Mesenchymal stem cell (in vitro differentiated cells and primary cell): Measurements from ENCODE around the gene ALDH6A1.

Experiments used
- DNase-seq: peaks from one replicate; pipeline ENCODE4 v3.0.0-alpha.2; 2013
- H2AFZ ChIP-seq: one replicate; pipeline ENCODE4 v1.6.1; 2013; ENCODE audit warnings: low read depth, mild to moderate bottlenecking, control low read depth, inconsistent platforms, low read length, moderate library complexity
- H2AK5ac ChIP-seq: 2 replicates; pipeline ENCODE4 v1.6.1; 2013; ENCODE audit warnings: low read length, moderate library complexity, mild to moderate bottlenecking, inconsistent platforms; ENCODE audit not compliant: severe bottlenecking
- H2BK120ac ChIP-seq: one replicate; pipeline ENCODE4 v1.6.1; 2013; ENCODE audit warnings: low read depth, mild to moderate bottlenecking, inconsistent platforms, low read length, moderate library complexity
- H2BK12ac ChIP-seq, 2 experiments: one replicate each; pipeline ENCODE4 v1.6.1; 2013; ENCODE audit warnings: inconsistent platforms in 2 of 2, low read length in 2 of 2, mild to moderate bottlenecking in 2 of 2, moderate library complexity in 2 of 2, control low read depth in 1 of 2
- H2BK15ac ChIP-seq: one replicate; pipeline ENCODE4 v1.6.1; 2013; ENCODE audit warnings: mild to moderate bottlenecking, low read depth, inconsistent platforms; ENCODE audit not compliant: poor library complexity, severe bottlenecking
- H2BK5ac ChIP-seq: 2 replicates; pipeline ENCODE4 v1.6.1; 2013; ENCODE audit warnings: low read depth, mild to moderate bottlenecking, low read length, control low read depth, inconsistent platforms; ENCODE audit not compliant: poor library complexity, severe bottlenecking
- H3K14ac ChIP-seq, 2 experiments: one replicate each; pipeline ENCODE4 v1.6.1; 2013; ENCODE audit warnings: inconsistent platforms in 2 of 2, low read length in 2 of 2, control low read depth in 1 of 2, mild to moderate bottlenecking in 1 of 2, moderate library complexity in 1 of 2
- H3K18ac ChIP-seq, 2 experiments: one replicate each; pipeline ENCODE4 v1.6.1; 2013; ENCODE audit warnings: inconsistent platforms in 2 of 2, low read length in 2 of 2, control low read depth in 1 of 2, low read depth in 1 of 2, mild to moderate bottlenecking in 1 of 2
- H3K23ac ChIP-seq, 2 experiments: one replicate each; pipeline ENCODE4 v1.6.1; 2013; ENCODE audit warnings: inconsistent platforms in 2 of 2, low read length in 2 of 2, mild to moderate bottlenecking in 2 of 2, moderate library complexity in 2 of 2, control low read depth in 1 of 2
- H3K27ac ChIP-seq: 2 replicates; pipeline ENCODE4 v1.5.1; 2013; ENCODE audit warnings: mild to moderate bottlenecking, moderate library complexity, low read length, control low read depth, inconsistent platforms; ENCODE audit not compliant: poor library complexity, severe bottlenecking
- H3K27me3 ChIP-seq, 2 experiments: 2 replicates each; pipeline versions ENCODE4 v1.6.1 to v1.7.0; 2013; ENCODE audit warnings: low read length in 2 of 2, mild to moderate bottlenecking in 2 of 2, moderate library complexity in 2 of 2, control low read depth in 1 of 2, inconsistent platforms in 1 of 2; ENCODE audit not compliant: control insufficient read depth in 1 of 2, insufficient read depth in 1 of 2
- H3K36me3 ChIP-seq, 2 experiments: 2 replicates each; pipeline versions ENCODE4 v1.6.1 to v1.7.0; 2013; ENCODE audit warnings: low read length in 2 of 2, control low read depth in 1 of 2, inconsistent platforms in 1 of 2, low read depth in 1 of 2, mild to moderate bottlenecking in 1 of 2; ENCODE audit not compliant: insufficient read depth in 2 of 2, control insufficient read depth in 1 of 2
- H3K4ac ChIP-seq, 2 experiments: one replicate each; pipeline ENCODE4 v1.6.1; 2013; ENCODE audit warnings: inconsistent platforms in 2 of 2, low read length in 2 of 2, mild to moderate bottlenecking in 2 of 2, moderate library complexity in 2 of 2, control low read depth in 1 of 2, low read depth in 1 of 2
- H3K4me1 ChIP-seq: 2 replicates; pipeline ENCODE4 v1.6.1; 2013; ENCODE audit warnings: low read depth, low read length, control low read depth; ENCODE audit not compliant: control insufficient read depth, insufficient read depth
- H3K4me2 ChIP-seq: 2 replicates; pipeline ENCODE4 v1.6.1; 2013; ENCODE audit warnings: low read length, mild to moderate bottlenecking, inconsistent platforms; ENCODE audit not compliant: poor library complexity, severe bottlenecking
- H3K4me3 ChIP-seq, 2 experiments: 2 replicates each; pipeline versions ENCODE4 v1.5.1 to v1.7.0; 2013; ENCODE audit warnings: low read length in 2 of 2, mild to moderate bottlenecking in 2 of 2, control low read depth in 1 of 2, low read depth in 1 of 2; ENCODE audit not compliant: insufficient read depth in 1 of 2
- H3K79me1 ChIP-seq: replicated peaks from 2 replicates; pipeline ENCODE4 v1.6.1; 2013; ENCODE audit warnings: mild to moderate bottlenecking, control low read depth, low read length, inconsistent platforms; ENCODE audit not compliant: poor library complexity, severe bottlenecking
- H3K9ac ChIP-seq: 2 replicates; pipeline ENCODE4 v1.7.0; 2013; ENCODE audit warnings: mild to moderate bottlenecking, low read length, moderate library complexity
- H3K9me3 ChIP-seq: 2 replicates; pipeline ENCODE4 v1.7.0; 2013; ENCODE audit warnings: mild to moderate bottlenecking, low read length; ENCODE audit not compliant: control insufficient read depth
- H4K8ac ChIP-seq: one replicate; pipeline ENCODE4 v1.6.1; 2013; ENCODE audit warnings: inconsistent platforms, mild to moderate bottlenecking, low read length, moderate library complexity
- H4K91ac ChIP-seq: one replicate; pipeline ENCODE4 v1.6.1; 2013; ENCODE audit warnings: mild to moderate bottlenecking, low read length, inconsistent platforms
- WGBS: methylation state at CpG from one replicate; pipeline ENCODE4 v1.1.7; 2013; ENCODE audit warnings: mixed read lengths; 5-methylcytosine and 5-hydroxymethylcytosine counted together

Gene ALDH6A1

GRCh38 chr14:74064883-74065282 lies 19.4 kb downstream of the ALDH6A1 start:
- no peak overlapping the region for H2AFZ ChIP-seq
- H3K9ac ChIP-seq, result no peak overlapping the region
- no peak overlapping the region for H4K91ac ChIP-seq
- H3K23ac ChIP-seq, result no peak overlapping the region
- no peaks in the 10 kb centered on the region for H3K9me3 ChIP-seq
- no peaks in the 10 kb centered on the region for H3K27me3 ChIP-seq
- H2AK5ac ChIP-seq, result no peak overlapping the region
- 86% methylated on average over 1 of the region's 3 CpGs for WGBS
- no peak overlapping the region for H2BK5ac ChIP-seq
- no peaks in the 10 kb centered on the region for H3K4me1 ChIP-seq
- H3K4me3 ChIP-seq, result no peak overlapping the region
- DNase-seq, result peak; percentile 41
- H3K4ac ChIP-seq, result no peak overlapping the region
- H3K27ac ChIP-seq, result no peak overlapping the region
- no peaks in the 10 kb centered on the region for H3K79me1 ChIP-seq
- H3K36me3 ChIP-seq, result peaks cover 0 to 40% of the 10 kb centered on the region in 2 experiments
- H2BK15ac ChIP-seq, result no peak overlapping the region
- H3K4me2 ChIP-seq, result no peak overlapping the region
- H4K8ac ChIP-seq, result no peak overlapping the region
- H3K18ac ChIP-seq, result no peak overlapping the region
- no peak overlapping the region for H3K14ac ChIP-seq
- no peak overlapping the region for H2BK12ac ChIP-seq
- H2BK120ac ChIP-seq, result no peak overlapping the region

- no peak overlapping the region for H2BK5ac ChIP-seq
- H2BK120ac ChIP-seq, result no peak overlapping the region
- no peaks in the 10 kb centered on the region for H3K9me3 ChIP-seq
- H4K91ac ChIP-seq, result no peak overlapping the region
- no peak overlapping the region for H2AK5ac ChIP-seq
- no peak overlapping the region for H3K9ac ChIP-seq
- no peak overlapping the region for H3K27ac ChIP-seq
- peaks cover 0 to 44% of the 10 kb centered on the region in 2 experiments for H3K36me3 ChIP-seq
- H3K14ac ChIP-seq, result no peak overlapping the region
- no peak overlapping the region for H3K4me3 ChIP-seq
- no peak overlapping the region for H3K4ac ChIP-seq
- no peak overlapping the region for H3K18ac ChIP-seq
- no peak overlapping the region for H4K8ac ChIP-seq
- no peak overlapping the region for H3K4me2 ChIP-seq
- no peaks in the 10 kb centered on the region for H3K79me1 ChIP-seq
- no peak overlapping the region for H3K23ac ChIP-seq
- no peak overlapping the region for H2BK12ac ChIP-seq
- H3K27me3 ChIP-seq, result no peaks in the 10 kb centered on the region
- H2BK15ac ChIP-seq, result no peak overlapping the region
- H2AFZ ChIP-seq, result no peak overlapping the region
- H3K4me1 ChIP-seq, result no peaks in the 10 kb centered on the region
- DNase-seq, result peak; percentile 10
These were observed 19.8 kb downstream of the ALDH6A1 start for GRCh38 chr14:74064426-74064825.

GRCh38 chr14:74062809-74063150 lies 21.5 kb downstream of the ALDH6A1 start:
- WGBS, result 73% methylated on average over 2 of the region's 2 CpGs
- no peak overlapping the region for H2AFZ ChIP-seq
- H3K23ac ChIP-seq, result no peak overlapping the region
- H3K4me2 ChIP-seq, result no peak overlapping the region
- no peak overlapping the region for H2AK5ac ChIP-seq
- H3K27me3 ChIP-seq, result no peaks in the 10 kb centered on the region
- H4K91ac ChIP-seq, result no peak overlapping the region
- no peaks in the 10 kb centered on the region for H3K79me1 ChIP-seq
- H3K9me3 ChIP-seq, result no peaks in the 10 kb centered on the region
- H2BK15ac ChIP-seq, result no peak overlapping the region
- H3K4me3 ChIP-seq, result no peak overlapping the region
- no peak overlapping the region for H2BK5ac ChIP-seq
- no peak overlapping the region for H3K4ac ChIP-seq
- DNase-seq, result peak; percentile 36
- no peak overlapping the region for H2BK120ac ChIP-seq
- H2BK12ac ChIP-seq, result no peak overlapping the region
- H3K14ac ChIP-seq, result no peak overlapping the region
- no peak overlapping the region for H3K18ac ChIP-seq
- H4K8ac ChIP-seq, result no peak overlapping the region
- H3K9ac ChIP-seq, result no peak overlapping the region
- H3K36me3 ChIP-seq, result peaks cover 0 to 53% of the 10 kb centered on the region in 2 experiments
- H3K4me1 ChIP-seq, result no peaks in the 10 kb centered on the region
- H3K27ac ChIP-seq, result no peak overlapping the region

GRCh38 chr14:74049876-74050495 lies 34.3 kb downstream of the ALDH6A1 start:
- no peaks in the 10 kb centered on the region for H3K9me3 ChIP-seq

More at GRCh38 chr14:74049876-74050495, 34.3 kb downstream of the ALDH6A1 start:
- Histone ChIP-seq H3K27ac (no peak overlapping the region), H2BK15ac (no peak overlapping the region), H3K23ac (no peak overlapping the region), H3K18ac (no peak overlapping the region), H4K91ac (no peak overlapping the region), H3K4ac (no peak overlapping the region), H4K8ac (no peak overlapping the region), H2BK12ac (no peak overlapping the region), H3K14ac (no peak overlapping the region), H2BK120ac (no peak overlapping the region), H3K36me3 (peaks cover 0 to 13% of the 10 kb centered on the region in 2 experiments), H3K4me1 (no peaks in the 10 kb centered on the region), H3K4me2 (no peak overlapping the region), H3K79me1 (no peaks in the 10 kb centered on the region), H2BK5ac (no peak overlapping the region), H3K27me3 (no peaks in the 10 kb centered on the region), H3K4me3 (no peak overlapping the region), H2AFZ (no peak overlapping the region), H3K9ac (no peak overlapping the region), H2AK5ac (no peak overlapping the region)
- 100% methylated on average over 1 of the region's 3 CpGs for WGBS
- no peak for DNase-seq
